Activated CD8-positive, alpha-beta T cell treated with anti-CD3 and anti-CD28 coated beads for 36 hours (primary cell): Measurements from ENCODE around the gene PFN2. TPM values are rescaled to one million over a fixed set of nuclear protein-coding genes. Genes with fewer than 3 reads are reported as not detected.
A peak's percentile ranks its signal among the peaks of the same experiment; 100 is the strongest.

ENCODE experiments used
- ATAC-seq: fragments of 200-7000 bp; cut with Tn5 transposase; one replicate; pipeline ENCODE4 v1.10.0; 2021; ENCODE audit warnings: mild to moderate bottlenecking, moderate library complexity
- CTCF ChIA-PET: fragments of 350-600 bp; sonication (Branson Sonifier 250); formaldehyde crosslinking; loops from one replicate; lab custom pipeline; 2021; ENCODE audit warnings: antibody characterized with exemption; lab: Charles Lee
- POLR2A ChIA-PET: fragments of 350-600 bp; sonication (Branson Sonifier 250); formaldehyde crosslinking; loops from one replicate; lab custom pipeline; 2021; ENCODE audit warnings: antibody characterized with exemption; lab: Charles Lee
- DNase-seq: peaks from one replicate; pipeline ENCODE4 v3.0.0-alpha.2; 2020
- H3K27ac Mint-ChIP-seq: one replicate; pipeline ENCODE4 v1.8.0; 2021; ENCODE audit warnings: mild to moderate bottlenecking, mixed read lengths
- H3K27me3 Mint-ChIP-seq: one replicate; pipeline ENCODE4 v1.8.0; 2021; ENCODE audit warnings: mixed read lengths
- H3K36me3 Mint-ChIP-seq: one replicate; pipeline ENCODE4 v1.8.0; 2021; ENCODE audit warnings: low read depth, mixed read lengths
- H3K4me1 Mint-ChIP-seq: one replicate; pipeline ENCODE4 v1.8.0; 2021; ENCODE audit warnings: low read depth, mixed read lengths
- H3K4me3 Mint-ChIP-seq: one replicate; pipeline ENCODE4 v1.8.0; 2021; ENCODE audit warnings: mild to moderate bottlenecking, moderate library complexity, mixed read lengths
- H3K9me3 Mint-ChIP-seq: one replicate; pipeline ENCODE4 v1.8.0; 2021; ENCODE audit warnings: mixed read lengths
- CTCF ChIP-seq: fragments of 200-600 bp; IDR thresholded peaks from one replicate; pipeline ENCODE4 v1.8.0; 2022; ENCODE audit warnings: antibody characterized with exemption, mild to moderate bottlenecking
- intact Hi-C: fragments of 100-400 bp; cut with micrococcal nuclease; formaldehyde crosslinking; loops from one replicate; pipeline ENCODE4 v1.10.0; 2022
- total RNA-seq, 2 experiments: library from RNA; stranded (reverse); gene quantifications; one replicate each; pipeline ENCODE4 v1.2.3, GENCODE V29; 2021

The PFN2 gene
- total RNA-seq, 2 experiments from 2014 or later = 4.2 to 4.7 TPM

DNA sequence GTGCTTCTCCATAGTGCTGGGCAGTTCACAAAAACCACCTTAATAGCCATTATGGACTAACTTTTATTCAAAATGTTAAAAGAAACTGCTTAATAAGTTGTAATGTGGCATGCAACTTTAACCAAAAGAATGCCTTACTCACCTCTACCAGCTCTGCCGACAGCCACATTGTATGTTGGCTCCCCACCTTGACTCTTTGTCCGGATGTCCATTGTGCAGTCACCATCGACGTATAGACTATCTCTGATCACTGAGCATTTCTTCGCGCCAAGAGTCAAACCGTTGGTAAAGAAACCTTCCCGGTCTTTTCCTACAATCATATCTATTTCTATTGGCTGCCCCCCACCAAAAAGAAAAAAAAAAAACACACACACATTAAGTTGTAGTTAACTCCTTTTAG is 2.5 kb downstream of the PFN2 start:
- no peak overlapping the region for H3K4me3 Mint-ChIP-seq
- no peak for DNase-seq
- POLR2A ChIA-PET = interaction anchor here (1.4 kb wide), 1 partner anchor 216 kb away, joined by 3 read pairs; no protein-coding TSS in a partner anchor

DNA sequence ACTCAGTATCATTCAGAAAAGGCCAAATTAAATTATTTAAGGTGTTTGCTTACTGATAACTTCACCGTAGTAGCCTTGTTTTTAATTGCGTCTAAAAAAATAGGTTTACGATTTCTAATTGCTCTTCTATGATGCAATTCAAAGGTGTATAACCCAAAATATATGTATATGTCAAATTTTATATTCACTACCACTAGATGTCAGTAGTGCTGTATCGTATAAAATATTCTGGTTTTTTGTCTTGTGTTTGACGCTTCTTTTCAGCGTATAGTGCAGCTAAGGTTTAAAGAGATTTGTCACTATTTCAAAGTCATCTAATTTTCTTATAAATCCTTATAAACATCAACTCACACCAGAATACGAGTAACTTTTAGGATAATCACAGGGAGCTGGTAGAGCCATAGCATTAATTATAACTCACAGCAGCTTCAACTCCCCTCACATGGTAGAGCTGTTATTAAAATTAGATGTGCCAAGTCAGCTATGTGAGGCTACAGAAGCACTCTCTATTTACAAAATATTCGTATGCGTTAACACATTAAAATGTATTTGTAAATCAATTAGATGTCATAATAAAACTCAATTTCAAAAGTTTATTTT is 3.5 kb downstream of the PFN2 start:
- no peak for DNase-seq
- intact Hi-C loops = loop anchor here (2.0 to 10.0 kb wide), 3 partner anchors 215 to 528 kb away; no protein-coding TSS in a partner anchor
- Mint-ChIP-seq H3K9me3 (no peaks in the 10 kb centered on the region), H3K4me3 (no peak overlapping the region), H3K4me1 (peaks cover 16% of the 10 kb centered on the region), H3K27me3 (peaks cover 9% of the 10 kb centered on the region), H3K36me3 (no peaks in the 10 kb centered on the region), H3K27ac (no peak overlapping the region)
- TF ChIP-seq CTCF = peak; percentile 74
- ATAC-seq = no peak
- POLR2A ChIA-PET = interaction anchor here (1.4 kb wide), 1 partner anchor 217 kb away, joined by 3 read pairs; no protein-coding TSS in a partner anchor
- CTCF ChIA-PET = interaction anchor here (0.9 to 4.8 kb wide), 19 partner anchors 9 to 264 kb away, joined by 3 to 56 read pairs (median 5); no protein-coding TSS in a partner anchor

More for the DNA sequence above, 2.5 kb downstream of the PFN2 start:
- no peak for ATAC-seq
- peaks cover 16% of the 10 kb centered on the region for H3K4me1 Mint-ChIP-seq
- no peak overlapping the region for H3K27ac Mint-ChIP-seq
- H3K9me3 Mint-ChIP-seq = no peaks in the 10 kb centered on the region
- CTCF ChIA-PET = interaction anchor here (1.1 to 4.8 kb wide), 5 partner anchors 10 to 263 kb away, joined by 4 to 56 read pairs (median 5); no protein-coding TSS in a partner anchor
- TF ChIP-seq CTCF = no peak
- intact Hi-C loops = loop anchor here (5.0 to 10.0 kb wide), 2 partner anchors 214 to 527 kb away; no protein-coding TSS in a partner anchor
- H3K27me3 Mint-ChIP-seq = peaks cover 12% of the 10 kb centered on the region
- no peaks in the 10 kb centered on the region for H3K36me3 Mint-ChIP-seq

- peaks cover 9% of the 10 kb centered on the region for H3K4me1 Mint-ChIP-seq
- no peaks in the 10 kb centered on the region for H3K27me3 Mint-ChIP-seq
- no peak overlapping the region for H3K4me3 Mint-ChIP-seq
- TF ChIP-seq CTCF = no peak
- DNase-seq (no peak), ATAC-seq (no peak)
- ChIA-PET POLR2A (no interaction called here), CTCF (interaction anchor here (1.2 to 4.8 kb wide), 6 partner anchors 15 to 255 kb away, joined by 3 to 56 read pairs (median 15); no protein-coding TSS in a partner anchor)
- H3K36me3 Mint-ChIP-seq = no peaks in the 10 kb centered on the region
- intact Hi-C loops = loop anchor here (5.0 to 10.0 kb wide), 2 partner anchors 217 to 530 kb away; no protein-coding TSS in a partner anchor
- H3K27ac Mint-ChIP-seq = no peak overlapping the region
- H3K9me3 Mint-ChIP-seq = no peaks in the 10 kb centered on the region
These were observed 5.4 kb downstream of the PFN2 start for GRCh38 chr3:149965278-149965677.

GRCh38 chr3:149964291-149964690 is 6.4 kb downstream of the PFN2 start:
- Mint-ChIP-seq H3K36me3 (no peaks in the 10 kb centered on the region), H3K9me3 (no peaks in the 10 kb centered on the region), H3K4me3 (no peak overlapping the region), H3K4me1 (peaks cover 3% of the 10 kb centered on the region), H3K27me3 (no peaks in the 10 kb centered on the region), H3K27ac (no peak overlapping the region)
- ATAC-seq = no peak
- no peak for TF ChIP-seq CTCF
- CTCF ChIA-PET = interaction anchor here (1.2 to 3.7 kb wide), 3 partner anchors 28 to 220 kb away, joined by 3 to 25 read pairs (median 5); no protein-coding TSS in a partner anchor
- POLR2A ChIA-PET = no interaction called here
- no peak for DNase-seq
- intact Hi-C loops = loop anchor here (10.0 kb wide), 1 partner anchor 531 kb away; no protein-coding TSS in a partner anchor

DNA sequence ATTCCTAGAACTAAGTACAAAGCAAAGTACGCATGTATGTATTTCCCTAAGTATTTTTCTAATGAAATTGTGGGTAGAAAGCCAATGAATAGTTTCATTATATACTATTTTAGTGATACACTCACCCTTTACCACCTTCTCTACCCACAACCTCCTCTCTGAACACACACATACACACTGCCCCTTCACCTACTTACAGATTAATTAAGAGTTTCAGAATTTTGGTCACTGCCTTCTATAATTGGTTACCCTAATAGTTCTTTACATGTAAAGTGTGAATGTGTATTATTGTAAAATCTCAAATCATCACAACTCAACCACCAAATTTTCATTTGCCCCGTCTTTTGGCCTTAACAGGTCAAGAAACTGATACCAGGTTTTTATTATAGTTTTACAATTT is 7.2 kb downstream of the PFN2 start:
- intact Hi-C loops = loop anchor here (10.0 kb wide), 1 partner anchor 531 kb away; no protein-coding TSS in a partner anchor
- DNase-seq (no peak), ATAC-seq (no peak)
- ChIA-PET CTCF (interaction anchor here (0.9 to 1.8 kb wide), 3 partner anchors 26 to 221 kb away, joined by 3 to 5 read pairs (median 3); no protein-coding TSS in a partner anchor), POLR2A (no interaction called here)
- H3K27me3 Mint-ChIP-seq = no peaks in the 10 kb centered on the region
- no peak for TF ChIP-seq CTCF
- H3K36me3 Mint-ChIP-seq = no peaks in the 10 kb centered on the region
- no peak overlapping the region for H3K27ac Mint-ChIP-seq
- no peak overlapping the region for H3K4me3 Mint-ChIP-seq
- no peaks in the 10 kb centered on the region for H3K4me1 Mint-ChIP-seq
- H3K9me3 Mint-ChIP-seq = no peaks in the 10 kb centered on the region
